HG02759 (cell line): Measurements from ENCODE around the gene ZMYM4.

Experiments
- ATAC-seq: cut with Tn5 transposase; IDR thresholded peaks from one replicate; pipeline ENCODE4 v1.9.1; 2021; ENCODE audit warnings: mild to moderate bottlenecking, moderate library complexity; ENCODE audit not compliant: unreplicated experiment

ZMYM4 gene

GRCh38 chr1:35398739-35399138 lies 130.2 kb downstream of the ZMYM4 start:
- ATAC-seq: no peak

GRCh38 chr1:35401049-35401448 lies 132.5 kb downstream of the ZMYM4 start:
- ATAC-seq: no peak

GRCh38 chr1:35406103-35406502 lies 137.6 kb downstream of the ZMYM4 start:
- ATAC-seq: no peak

GRCh38 chr1:35407743-35408142 lies 139.2 kb downstream of the ZMYM4 start:
- no peak for ATAC-seq

GRCh38 chr1:35408925-35409324 lies 140.4 kb downstream of the ZMYM4 start:
- no peak for ATAC-seq

- no peak for ATAC-seq
These were observed 157.6 kb downstream of the ZMYM4 start for GRCh38 chr1:35426097-35426586.

GRCh38 chr1:35428360-35428759 lies 159.9 kb downstream of the ZMYM4 start:
- no peak for ATAC-seq

- ATAC-seq: no peak
These were observed 162.3 kb downstream of the ZMYM4 start for GRCh38 chr1:35430762-35431161.

- no peak for ATAC-seq
These were observed 162.7 kb downstream of the ZMYM4 start for GRCh38 chr1:35431173-35431599.

GRCh38 chr1:35432231-35432630 lies 163.7 kb downstream of the ZMYM4 start:
- no peak for ATAC-seq

- no peak for ATAC-seq
These were observed 165.2 kb downstream of the ZMYM4 start for GRCh38 chr1:35433714-35434113.

GRCh38 chr1:35434703-35435102 lies 166.2 kb downstream of the ZMYM4 start:
- ATAC-seq: no peak

- ATAC-seq: no peak
These were observed 167.6 kb downstream of the ZMYM4 start for GRCh38 chr1:35436078-35436477.

GRCh38 chr1:35437200-35437599 lies 168.7 kb downstream of the ZMYM4 start:
- no peak for ATAC-seq

GRCh38 chr1:35439626-35440025 lies 171.1 kb downstream of the ZMYM4 start:
- ATAC-seq: no peak

GRCh38 chr1:35441926-35442579 lies 173.5 kb downstream of the ZMYM4 start:
- no peak for ATAC-seq

- no peak for ATAC-seq
These were observed 174.2 kb downstream of the ZMYM4 start for GRCh38 chr1:35442734-35443133.

GRCh38 chr1:35443768-35444518 lies 175.4 kb downstream of the ZMYM4 start:
- ATAC-seq: no peak

- no peak for ATAC-seq
These were observed 175.9 kb downstream of the ZMYM4 start for GRCh38 chr1:35444519-35444774.

GRCh38 chr1:35447278-35447677 lies 178.8 kb downstream of the ZMYM4 start:
- ATAC-seq: no peak

- ATAC-seq: no peak
These were observed 179.9 kb downstream of the ZMYM4 start for GRCh38 chr1:35448344-35448801.

- no peak for ATAC-seq
These were observed 181.0 kb downstream of the ZMYM4 start for GRCh38 chr1:35449334-35450008.
